Uterine smooth muscle cell (primary cell): ENCODE data around the gene SUMO4. TPM values are rescaled to one million over a fixed set of nuclear protein-coding genes. Genes with fewer than 3 reads are reported as not detected.

Experiments
- total RNA-seq: library from RNA; depleted of rRNA; stranded (reverse); fragments of >200 nt; gene quantifications from 2 replicates; pipeline ENCODE4 v1.2.3, GENCODE V29; 2014

Gene SUMO4
- 1.00 and 1.7 TPM in 2 replicates for total RNA-seq

DNA sequence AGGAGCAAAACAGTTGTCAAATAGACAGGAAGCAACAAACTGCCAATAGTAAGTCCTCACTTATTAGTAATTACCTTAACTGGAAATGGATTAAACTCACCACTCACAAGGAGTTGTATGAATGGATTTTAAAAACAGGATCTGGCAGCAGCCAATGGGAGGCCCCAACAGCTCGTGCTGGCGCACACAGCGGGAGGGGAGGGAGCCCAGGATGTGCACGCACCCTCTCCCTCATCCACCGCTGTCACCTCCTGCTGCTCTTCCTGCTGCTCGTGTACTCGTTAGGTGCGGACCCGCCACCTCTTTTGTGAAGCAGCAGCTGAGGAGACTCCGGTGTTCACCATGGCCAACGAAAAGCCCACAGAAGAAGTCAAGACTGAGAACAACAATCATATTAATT, at the start of gene SUMO4:
SUMO4 (plus strand) TSS at position 213 of the 400 bp plus-strand sequence; CDS start at position 343, 130 bp downstream.

Other genes with a start within 250 kb of the SUMO4 start
- 20.3 and 25.9 TPM in 2 replicates for gene TAB2, start 82.5 kb upstream of the SUMO4 start, total RNA-seq
- gene ZC3H12D, start 84.8 kb downstream of the SUMO4 start, total RNA-seq, result 0.11 and 0.37 TPM in 2 replicates
- gene PPIL4, start 145.8 kb downstream of the SUMO4 start, total RNA-seq, result 44.9 and 45.2 TPM in 2 replicates
- gene GINM1, start 166.1 kb downstream of the SUMO4 start, total RNA-seq, result 39.7 and 68.0 TPM in 2 replicates
- gene KATNA1, start 248.5 kb downstream of the SUMO4 start, total RNA-seq, result 35.5 and 41.4 TPM in 2 replicates